22Rv1 (cell line): Measurements from ENCODE around the gene CFAP61.

Experiments used
- CTCF ChIP-seq: fragments of 450-650 bp; IDR thresholded peaks from 2 replicates; pipeline ENCODE4 v1.5.1; 2017; ENCODE audit warnings: mild to moderate bottlenecking
- ZFX ChIP-seq: fragments of 450-650 bp; IDR thresholded peaks from 2 replicates; pipeline ENCODE4 v1.6.1; 2017; ENCODE audit warnings: antibody characterized with exemption, borderline replicate concordance

- no peak for TF ChIP-seq CTCF
- no peak for TF ChIP-seq ZFX
Measured at GRCh38 chr20:20005342-20005741, 47.0 kb upstream of the CFAP61 start.
